WTC11 (cell line): ENCODE data around the gene GRIN2A. TPM values are rescaled to one million over a fixed set of nuclear protein-coding genes. Genes with fewer than 3 reads are reported as not detected.

ENCODE experiments used
- ATAC-seq: fragments of 200-7000 bp; cut with Tn5 transposase; 2 replicates; pipeline ENCODE4 v1.10.0; 2021; ENCODE audit warnings: mild to moderate bottlenecking, moderate library complexity
- CTCF ChIA-PET: fragments of 300-600 bp; sonication (Branson Sonifier 250); formaldehyde crosslinking; loops from one replicate; lab custom pipeline; 2021; ENCODE audit warnings: antibody characterized with exemption; lab: Charles Lee
- POLR2A ChIA-PET: fragments of 350-600 bp; sonication (Branson Sonifier 250); formaldehyde crosslinking; loops from one replicate; lab custom pipeline; 2021; ENCODE audit warnings: antibody characterized with exemption; lab: Charles Lee
- DNase-seq: peaks from one replicate; pipeline ENCODE4 v3.0.0; 2021; ENCODE audit warnings: low spot score
- H3K27ac Mint-ChIP-seq: 2 replicates; pipeline ENCODE4 v1.8.0; 2021; ENCODE audit warnings: mixed read lengths
- H3K27me3 Mint-ChIP-seq: 2 replicates; pipeline ENCODE4 v1.8.0; 2021; ENCODE audit warnings: low read depth, mild to moderate bottlenecking, moderate library complexity, mixed read lengths
- H3K36me3 Mint-ChIP-seq: 2 replicates; pipeline ENCODE4 v1.8.0; 2021; ENCODE audit warnings: mixed read lengths
- H3K4me1 Mint-ChIP-seq: 2 replicates; pipeline ENCODE4 v1.8.0; 2022; ENCODE audit warnings: mixed read lengths
- H3K4me3 Mint-ChIP-seq: 2 replicates; pipeline ENCODE4 v1.8.0; 2021; ENCODE audit warnings: mild to moderate bottlenecking, moderate library complexity, mixed read lengths
- H3K9me3 Mint-ChIP-seq: 2 replicates; pipeline ENCODE4 v1.8.0; 2021; ENCODE audit warnings: mixed read lengths
- E2F5 ChIP-seq: sonication (generic); formaldehyde crosslinking; IDR thresholded peaks from 2 replicates; pipeline ENCODE4 v1.8.1; 2022; ENCODE audit warnings: mild to moderate bottlenecking, moderate library complexity, missing genetic modification reagents
- ELF4 ChIP-seq: sonication (generic); formaldehyde crosslinking; IDR thresholded peaks from 2 replicates; pipeline ENCODE4 v1.8.1; 2022; ENCODE audit warnings: low read depth, mild to moderate bottlenecking, moderate library complexity, missing genetic modification reagents
- FOXK1 ChIP-seq: sonication (generic); formaldehyde crosslinking; IDR thresholded peaks from 2 replicates; pipeline ENCODE4 v1.8.0; 2022; ENCODE audit warnings: mild to moderate bottlenecking, moderate library complexity, missing genetic modification reagents
- HMGXB4 ChIP-seq: sonication (generic); formaldehyde crosslinking; IDR thresholded peaks from 2 replicates; pipeline ENCODE4 v1.8.1; 2023; ENCODE audit warnings: mild to moderate bottlenecking, moderate library complexity, missing genetic modification reagents
- MYBL2 ChIP-seq: sonication (generic); formaldehyde crosslinking; IDR thresholded peaks from 2 replicates; pipeline ENCODE4 v1.8.1; 2023; ENCODE audit warnings: mild to moderate bottlenecking, moderate library complexity, missing genetic modification reagents
- NR1H2 ChIP-seq: sonication (generic); formaldehyde crosslinking; IDR thresholded peaks from 2 replicates; pipeline ENCODE4 v1.9.0; 2021; ENCODE audit warnings: mild to moderate bottlenecking, moderate library complexity, missing genetic modification reagents
- PRDM15 ChIP-seq: sonication (generic); formaldehyde crosslinking; IDR thresholded peaks from 2 replicates; pipeline ENCODE4 v1.8.0; 2022; ENCODE audit warnings: missing genetic modification reagents
- STAT6 ChIP-seq: sonication (generic); formaldehyde crosslinking; conservative IDR thresholded peaks from 2 replicates; pipeline ENCODE4 v1.8.1; 2023; ENCODE audit warnings: mild to moderate bottlenecking, low read depth, missing genetic modification reagents, moderate library complexity
- TEAD1 ChIP-seq: sonication (generic); formaldehyde crosslinking; IDR thresholded peaks from 2 replicates; pipeline ENCODE4 v1.8.0; 2022; ENCODE audit warnings: mild to moderate bottlenecking, missing genetic modification reagents
- ZBTB43 ChIP-seq: sonication (generic); formaldehyde crosslinking; IDR thresholded peaks from 2 replicates; pipeline ENCODE4 v1.8.1; 2023; ENCODE audit warnings: mild to moderate bottlenecking, missing genetic modification reagents
- ZNF317 ChIP-seq: sonication (generic); formaldehyde crosslinking; IDR thresholded peaks from 2 replicates; pipeline ENCODE4 v1.8.1; 2023; ENCODE audit warnings: low read depth, mild to moderate bottlenecking, moderate library complexity, missing genetic modification reagents, borderline replicate concordance
- ZNF396 ChIP-seq: fragments of 250-450 bp; sonication (Bioruptor Pico); IDR thresholded peaks from 2 replicates; pipeline ENCODE4 v1.8.0; 2021; ENCODE audit warnings: mild to moderate bottlenecking, moderate library complexity, borderline replicate concordance
- ZNF416 ChIP-seq: fragments of 250-450 bp; sonication (Bioruptor Pico); IDR thresholded peaks from 2 replicates; pipeline ENCODE4 v1.9.0; 2021; ENCODE audit warnings: mild to moderate bottlenecking, inconsistent platforms
- ZNF425 ChIP-seq: fragments of 250-450 bp; sonication (Bioruptor Pico); conservative IDR thresholded peaks from 2 replicates; pipeline ENCODE4 v1.9.0; 2021; ENCODE audit warnings: mild to moderate bottlenecking
- ZNF671 ChIP-seq: fragments of 250-450 bp; sonication (Bioruptor Pico); IDR thresholded peaks from 2 replicates; pipeline ENCODE4 v1.8.0; 2021; ENCODE audit warnings: mild to moderate bottlenecking
- total RNA-seq: library from RNA; stranded (reverse); gene quantifications from 3 replicates; pipeline ENCODE4 v1.2.3, GENCODE V29; 2021

The GRIN2A gene
- total RNA-seq, 1 experiment from 2014 or later = 3.5 TPM

GRCh38 chr16:9885467-9885866 lies 296.8 kb downstream of the GRIN2A start:
- CTCF ChIA-PET = interaction anchor here (1.0 kb wide), 2 partner anchors 12 to 629 kb away, joined by 3 read pairs; no protein-coding TSS in a partner anchor

More at GRCh38 chr16:9885467-9885866, 296.8 kb downstream of the GRIN2A start:
- peaks cover 13% of the 10 kb centered on the region for H3K4me1 Mint-ChIP-seq
- no peak overlapping the region; the same call in 1 of the 2 replicates for H3K27ac Mint-ChIP-seq
- POLR2A ChIA-PET = no interaction called here
- H3K36me3 Mint-ChIP-seq = no peaks in the 10 kb centered on the region
- H3K27me3 Mint-ChIP-seq = no peaks in the 10 kb centered on the region
- H3K9me3 Mint-ChIP-seq = no peaks in the 10 kb centered on the region
- no peak overlapping the region for H3K4me3 Mint-ChIP-seq
- no peak for TF ChIP-seq ZBTB43 (CRISPR knock-in tag)
- no peak for TF ChIP-seq MYBL2 (CRISPR knock-in tag)
- no peak for TF ChIP-seq PRDM15
- no peak for TF ChIP-seq ZNF396 (CRISPR knock-in tag)
- no peak for TF ChIP-seq STAT6 (CRISPR knock-in tag)
- no peak for TF ChIP-seq FOXK1 (CRISPR knock-in tag)
- no peak for TF ChIP-seq ELF4
- TF ChIP-seq ZNF317 (CRISPR knock-in tag) = no peak
- no peak for TF ChIP-seq ZNF425
- no peak for TF ChIP-seq HMGXB4
- no peak for TF ChIP-seq TEAD1
- TF ChIP-seq ZNF416 (CRISPR knock-in tag) = no peak
- no peak for TF ChIP-seq E2F5 (CRISPR knock-in tag)
- TF ChIP-seq ZNF671 = no peak
- no peak for TF ChIP-seq NR1H2
- DNase-seq = no peak
- ATAC-seq = peak; percentile 16; the same call in 1 of the 2 replicates
